ENCODE data around the gene ZFP91.

Gene ZFP91, protein sequence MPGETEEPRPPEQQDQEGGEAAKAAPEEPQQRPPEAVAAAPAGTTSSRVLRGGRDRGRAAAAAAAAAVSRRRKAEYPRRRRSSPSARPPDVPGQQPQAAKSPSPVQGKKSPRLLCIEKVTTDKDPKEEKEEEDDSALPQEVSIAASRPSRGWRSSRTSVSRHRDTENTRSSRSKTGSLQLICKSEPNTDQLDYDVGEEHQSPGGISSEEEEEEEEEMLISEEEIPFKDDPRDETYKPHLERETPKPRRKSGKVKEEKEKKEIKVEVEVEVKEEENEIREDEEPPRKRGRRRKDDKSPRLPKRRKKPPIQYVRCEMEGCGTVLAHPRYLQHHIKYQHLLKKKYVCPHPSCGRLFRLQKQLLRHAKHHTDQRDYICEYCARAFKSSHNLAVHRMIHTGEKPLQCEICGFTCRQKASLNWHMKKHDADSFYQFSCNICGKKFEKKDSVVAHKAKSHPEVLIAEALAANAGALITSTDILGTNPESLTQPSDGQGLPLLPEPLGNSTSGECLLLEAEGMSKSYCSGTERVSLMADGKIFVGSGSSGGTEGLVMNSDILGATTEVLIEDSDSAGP

DNA sequence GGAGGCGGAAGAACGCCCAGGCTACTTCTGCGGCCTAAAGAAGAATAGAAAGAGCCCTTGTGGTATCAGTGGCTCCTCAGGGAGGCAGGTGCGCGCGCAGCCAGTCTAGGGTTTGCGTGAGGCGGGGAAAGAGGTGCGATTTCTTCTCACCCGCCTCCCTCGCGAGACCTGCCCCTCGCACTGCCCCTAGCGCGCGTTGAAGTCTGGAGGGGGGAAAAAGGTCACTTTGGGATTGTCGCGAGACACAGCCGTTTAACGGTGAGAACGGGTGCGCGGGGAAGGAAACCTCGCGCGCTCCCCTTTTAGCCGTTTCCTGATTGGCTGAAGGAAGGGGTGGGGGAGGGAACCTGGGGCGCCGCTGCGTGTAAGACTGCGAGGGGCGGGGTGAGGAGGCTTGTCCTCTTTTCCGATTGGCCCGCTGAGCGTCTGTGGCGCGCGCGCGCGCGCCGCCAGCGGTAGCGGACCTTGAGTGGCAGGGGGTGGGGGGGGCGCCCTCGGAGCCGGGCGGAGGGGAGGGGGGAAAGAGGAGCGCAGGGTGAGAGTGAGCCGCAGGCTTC lies at the start of gene ZFP91:
Gene ZFP91 (plus strand): TSS at position 429 of the 557 bp plus-strand sequence. CDS start 219 bp downstream, outside the sequence.
- in situ Hi-C loops (cut with MboI; ENCODE audit: low sequenced_read_pairs, unreplicated experiment), result no loop called here
- TF ChIP-seq, protein P1, sequence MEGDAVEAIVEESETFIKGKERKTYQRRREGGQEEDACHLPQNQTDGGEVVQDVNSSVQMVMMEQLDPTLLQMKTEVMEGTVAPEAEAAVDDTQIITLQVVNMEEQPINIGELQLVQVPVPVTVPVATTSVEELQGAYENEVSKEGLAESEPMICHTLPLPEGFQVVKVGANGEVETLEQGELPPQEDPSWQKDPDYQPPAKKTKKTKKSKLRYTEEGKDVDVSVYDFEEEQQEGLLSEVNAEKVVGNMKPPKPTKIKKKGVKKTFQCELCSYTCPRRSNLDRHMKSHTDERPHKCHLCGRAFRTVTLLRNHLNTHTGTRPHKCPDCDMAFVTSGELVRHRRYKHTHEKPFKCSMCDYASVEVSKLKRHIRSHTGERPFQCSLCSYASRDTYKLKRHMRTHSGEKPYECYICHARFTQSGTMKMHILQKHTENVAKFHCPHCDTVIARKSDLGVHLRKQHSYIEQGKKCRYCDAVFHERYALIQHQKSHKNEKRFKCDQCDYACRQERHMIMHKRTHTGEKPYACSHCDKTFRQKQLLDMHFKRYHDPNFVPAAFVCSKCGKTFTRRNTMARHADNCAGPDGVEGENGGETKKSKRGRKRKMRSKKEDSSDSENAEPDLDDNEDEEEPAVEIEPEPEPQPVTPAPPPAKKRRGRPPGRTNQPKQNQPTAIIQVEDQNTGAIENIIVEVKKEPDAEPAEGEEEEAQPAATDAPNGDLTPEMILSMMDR (IDR thresholded peaks at IDR 0.05; ENCODE audit: borderline replicate concordance, control extremely low read depth, extremely low read depth, insufficient read depth, missing control alignments), result no peak
- DNase-seq (ENCODE audit: low spot score), result peak; percentile 90

DNA sequence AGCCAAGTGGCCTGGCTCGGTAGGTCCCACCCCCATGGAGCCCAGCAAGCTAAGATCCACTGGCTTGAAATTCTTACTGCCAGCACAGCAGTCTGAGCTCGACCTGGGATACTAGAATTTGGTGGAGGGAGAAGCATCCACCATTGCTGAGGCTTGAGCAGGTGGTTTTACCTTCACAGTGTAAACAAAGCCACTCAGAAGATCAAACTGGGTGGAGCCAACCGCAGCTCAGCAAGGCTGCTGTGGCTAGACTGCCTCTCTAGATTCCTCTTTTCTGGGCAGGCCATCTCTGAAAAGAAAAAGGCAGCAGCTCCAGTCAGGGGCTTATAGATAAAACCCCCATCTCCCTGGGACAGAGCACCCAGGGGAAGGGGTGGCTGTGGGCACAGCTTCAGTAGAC lies 48.6 kb upstream of the ZFP91 start:
- in situ Hi-C loops (cut with MboI; ENCODE audit: low sequenced_read_pairs, unreplicated experiment), result no loop called here
- TF ChIP-seq, protein P1 (IDR thresholded peaks at IDR 0.05; ENCODE audit: borderline replicate concordance, control extremely low read depth, extremely low read depth, insufficient read depth, missing control alignments), result no peak
- DNase-seq (ENCODE audit: low spot score), result no peak

DNA sequence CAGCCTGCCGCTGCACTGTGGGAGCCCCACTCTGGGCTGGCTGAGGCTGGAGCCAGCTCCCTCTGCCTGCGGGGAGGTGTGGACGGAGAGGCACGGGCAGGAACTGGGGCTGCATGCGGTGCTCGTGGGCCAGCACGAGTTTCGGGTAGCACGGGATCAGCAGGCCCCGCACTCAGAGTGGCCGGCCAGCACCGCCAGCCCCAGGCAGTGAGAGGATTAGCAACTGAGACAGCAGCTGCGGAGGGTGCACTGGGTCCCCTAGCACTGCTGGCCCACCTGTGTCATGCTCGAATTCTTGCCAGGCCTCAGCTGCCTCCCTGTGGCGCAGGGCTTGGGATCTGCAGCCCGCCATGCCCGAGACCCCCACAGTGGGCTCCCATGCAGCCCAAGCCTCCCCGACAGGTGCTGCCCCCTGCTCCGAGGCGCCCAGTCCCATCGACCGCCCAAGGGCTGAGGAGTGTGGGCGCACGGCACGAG lies 47.0 kb upstream of the ZFP91 start:
- TF ChIP-seq, protein P1 (IDR thresholded peaks at IDR 0.05; ENCODE audit: borderline replicate concordance, control extremely low read depth, extremely low read depth, insufficient read depth, missing control alignments), result no peak
- in situ Hi-C loops (cut with MboI; ENCODE audit: low sequenced_read_pairs, unreplicated experiment), result no loop called here
- DNase-seq (ENCODE audit: low spot score), result no peak

DNA sequence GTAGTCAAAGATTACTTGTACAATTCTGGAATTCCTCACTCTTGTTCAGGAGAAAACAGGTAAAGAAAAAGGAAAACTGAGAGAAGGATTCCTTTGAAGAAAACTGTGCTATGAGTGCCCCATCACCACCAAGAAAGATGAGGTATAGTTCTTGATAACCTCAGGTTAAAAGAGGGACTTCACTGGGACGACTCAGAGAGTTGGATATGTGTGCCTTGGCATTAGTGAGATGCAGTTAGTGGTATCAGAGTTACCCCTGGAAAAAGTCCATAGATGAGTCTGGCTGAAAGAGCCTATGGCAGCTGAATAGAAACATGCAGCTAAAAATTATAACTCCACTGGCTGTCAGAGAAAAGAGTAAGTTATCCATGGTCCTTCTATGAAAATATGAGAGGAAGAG lies 32.0 kb upstream of the ZFP91 start:
- DNase-seq (ENCODE audit: low spot score), result no peak
- in situ Hi-C loops (cut with MboI; ENCODE audit: low sequenced_read_pairs, unreplicated experiment), result no loop called here
- TF ChIP-seq, protein P1 (IDR thresholded peaks at IDR 0.05; ENCODE audit: borderline replicate concordance, control extremely low read depth, extremely low read depth, insufficient read depth, missing control alignments), result no peak

DNA sequence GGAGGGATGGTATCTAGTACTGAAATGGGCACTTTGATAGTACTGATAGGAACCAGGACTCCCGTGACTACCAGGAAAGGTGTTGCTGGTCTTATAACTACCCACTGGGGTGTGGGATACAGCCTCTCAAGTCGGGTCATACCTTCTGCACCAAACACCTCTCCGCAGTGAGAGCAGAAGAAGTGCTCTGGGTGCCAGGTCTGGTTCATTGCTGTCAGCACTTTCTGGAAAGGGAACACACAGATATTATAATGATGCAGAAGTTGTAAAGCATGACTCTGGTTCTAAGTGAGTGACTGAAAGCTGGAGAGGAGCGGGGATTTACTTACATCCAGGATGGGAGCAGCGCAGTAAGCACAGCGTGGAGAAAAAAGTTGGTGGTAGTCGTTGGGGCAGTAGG lies 29.2 kb upstream of the ZFP91 start:
- in situ Hi-C loops (cut with MboI; ENCODE audit: low sequenced_read_pairs, unreplicated experiment), result no loop called here

DNA sequence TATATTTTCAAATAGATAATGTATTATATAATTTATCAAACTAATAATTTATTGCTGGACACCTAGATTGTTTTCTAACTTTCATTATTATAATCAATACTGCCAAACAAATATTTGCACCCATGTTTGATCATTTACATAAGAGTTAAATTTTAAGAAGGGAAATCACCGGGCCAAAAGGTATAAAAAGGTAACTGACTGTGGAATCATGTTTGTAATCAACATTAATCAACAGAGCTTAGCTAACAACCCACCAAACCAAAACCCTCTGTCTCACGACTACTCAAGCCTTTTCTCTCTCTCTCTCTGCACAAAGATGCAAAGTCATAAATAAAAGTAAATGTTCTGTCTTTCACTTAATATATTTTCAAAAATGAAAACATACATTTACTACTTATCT lies 18.0 kb upstream of the ZFP91 start:
- TF ChIP-seq, protein P1 (IDR thresholded peaks at IDR 0.05; ENCODE audit: borderline replicate concordance, control extremely low read depth, extremely low read depth, insufficient read depth, missing control alignments), result no peak
- no peak for DNase-seq (ENCODE audit: low spot score)
- in situ Hi-C loops (cut with MboI; ENCODE audit: low sequenced_read_pairs, unreplicated experiment), result no loop called here

More for the DNA sequence above, 29.2 kb upstream of the ZFP91 start:
- TF ChIP-seq, protein P1 (IDR thresholded peaks at IDR 0.05; ENCODE audit: borderline replicate concordance, control extremely low read depth, extremely low read depth, insufficient read depth, missing control alignments), result no peak
- DNase-seq (ENCODE audit: low spot score), result no peak

Data from GM13976 (cell line).